ENCODE results near the gene WRAP73. TPM values are rescaled to one million over a fixed set of nuclear protein-coding genes. Genes with fewer than 3 reads are reported as not detected.
A peak's percentile ranks its signal among the peaks of the same experiment; 100 is the strongest.

The WRAP73 gene
- polyA plus RNA-seq, 3 donors: 26.1 to 64.9 (median 33.2) TPM

DNA sequence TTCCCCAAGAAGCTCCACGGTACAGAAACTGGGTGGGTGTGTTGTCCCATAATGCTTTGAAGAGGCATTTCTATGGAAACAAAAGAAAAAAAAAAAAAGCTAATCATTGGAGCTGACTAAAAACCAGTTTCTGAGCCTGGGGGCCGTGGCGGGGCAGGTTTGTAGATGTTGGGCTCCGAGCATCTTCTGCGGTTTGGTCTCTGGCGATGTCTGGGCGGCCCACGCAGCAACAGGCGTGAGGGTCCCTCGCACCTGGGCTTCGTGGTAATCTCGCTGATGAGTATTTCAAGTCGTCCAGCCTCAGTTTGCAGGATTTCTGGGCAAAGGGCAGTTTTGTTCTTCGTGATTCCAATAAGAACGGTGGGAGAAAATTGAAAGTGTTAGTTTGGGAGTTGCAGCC, 9.2 kb upstream of the WRAP73 start:
- TF ChIP-seq CTCF (IDR thresholded peaks at IDR 0.05): no peak
- no peaks in the 10 kb centered on the region for H3K36me3 Mint-ChIP-seq
- Histone ChIP-seq H2AFZ (ENCODE audit: insufficient read depth, low read depth, low read length, poor library complexity, severe bottlenecking) (no peak overlapping the region), H3K4me3 (replicated peaks in 1 of 3; ENCODE audit: low read depth in 2 of 3, low read length in 3 of 3) (no peak overlapping the region), H3K4me2 (replicated peaks; ENCODE audit: extremely low read depth, low read length, poor library complexity, severe bottlenecking) (no peak overlapping the region), H3K36me3 (replicated peaks in 1 of 2; ENCODE audit: control insufficient read depth in 1 of 2, insufficient read depth in 2 of 2, low read length in 2 of 2) (no peaks in the 10 kb centered on the region), H3K4me1 (ENCODE audit: control insufficient read depth in 1 of 2, insufficient read depth in 2 of 2, low read length in 2 of 2) (no peaks in the 10 kb centered on the region), H3K9ac (ENCODE audit: insufficient read depth, low read length, poor library complexity, severe bottlenecking) (no peak overlapping the region), H3K27ac (ENCODE audit: low read depth in 1 of 2, low read length in 2 of 2) (no peak overlapping the region), H3K9me3 (replicated peaks in 1 of 2; ENCODE audit: control insufficient read depth in 1 of 2, insufficient read depth in 1 of 2, low read length in 2 of 2) (no peaks in the 10 kb centered on the region), H4K20me1 (ENCODE audit: insufficient read depth, low read length) (no peaks in the 10 kb centered on the region), H3K79me2 (ENCODE audit: insufficient read depth, low read length) (no peaks in the 10 kb centered on the region), H3K27me3 (ENCODE audit: control insufficient read depth in 2 of 2, insufficient read depth in 2 of 2, low read length in 2 of 2) (peaks cover 7 to 37% of the 10 kb centered on the region in 2 donors)
- peaks cover 29 to 58% (median 39%) of the 10 kb centered on the region in 3 donors for H3K27me3 Mint-ChIP-seq (ENCODE audit: low read depth in 3 of 3)
- H3K4me1 Mint-ChIP-seq: no peaks in the 10 kb centered on the region
- H3K27ac Mint-ChIP-seq: peak overlapping the region in 1 of 7 donors; percentile 30
- WGBS (ENCODE audit: insufficient coverage): 92% methylated on average over 13 of the region's 15 CpGs
- DNase-seq: no peak
- H3K4me3 Mint-ChIP-seq: peak overlapping the region in 1 of 2 donors; percentile 52
- intact Hi-C loops (cut with micrococcal nuclease): loop anchor here in 1 of 2 donors (10.0 kb wide), 1 partner anchor 236 kb away; no protein-coding TSS in a partner anchor
- peaks cover 0 to 3% (median 0%) of the 10 kb centered on the region in 7 donors for H3K9me3 Mint-ChIP-seq

DNA sequence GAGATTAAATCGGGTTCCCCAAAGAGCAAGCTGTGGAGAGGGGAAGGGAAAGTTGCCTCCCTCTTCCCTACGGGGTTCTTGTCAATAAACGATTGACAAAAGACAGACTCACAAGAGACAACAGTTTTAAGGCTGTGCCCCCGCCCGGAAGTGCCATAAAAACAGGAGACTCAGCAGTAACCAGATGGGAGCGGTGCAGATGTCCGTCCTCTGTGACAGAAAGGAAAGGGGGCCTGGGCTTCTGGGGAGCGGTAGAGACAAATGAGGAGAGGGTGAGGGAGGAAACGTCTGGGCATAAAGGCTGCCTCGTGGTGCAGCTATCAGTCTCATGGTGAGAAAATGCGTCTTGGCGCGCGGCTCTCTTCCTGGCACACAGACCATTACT, 8.3 kb upstream of the WRAP73 start:
- peaks cover 0 to 3% (median 0%) of the 10 kb centered on the region in 7 donors for H3K9me3 Mint-ChIP-seq
- Histone ChIP-seq H3K79me2 (ENCODE audit: insufficient read depth, low read length) (no peaks in the 10 kb centered on the region), H4K20me1 (ENCODE audit: insufficient read depth, low read length) (no peaks in the 10 kb centered on the region), H3K27ac (ENCODE audit: low read depth in 1 of 2, low read length in 2 of 2) (no peak overlapping the region), H3K4me3 (replicated peaks in 1 of 3; ENCODE audit: low read depth in 2 of 3, low read length in 3 of 3) (no peak overlapping the region), H3K36me3 (replicated peaks in 1 of 2; ENCODE audit: control insufficient read depth in 1 of 2, insufficient read depth in 2 of 2, low read length in 2 of 2) (no peaks in the 10 kb centered on the region), H3K4me1 (ENCODE audit: control insufficient read depth in 1 of 2, insufficient read depth in 2 of 2, low read length in 2 of 2) (peaks cover 0 to under 1% of the 10 kb centered on the region in 2 donors), H3K9ac (ENCODE audit: insufficient read depth, low read length, poor library complexity, severe bottlenecking) (no peak overlapping the region), H3K9me3 (replicated peaks in 1 of 2; ENCODE audit: control insufficient read depth in 1 of 2, insufficient read depth in 1 of 2, low read length in 2 of 2) (peaks cover 0 to 5% of the 10 kb centered on the region in 2 donors), H2AFZ (ENCODE audit: insufficient read depth, low read depth, low read length, poor library complexity, severe bottlenecking) (no peak overlapping the region), H3K27me3 (ENCODE audit: control insufficient read depth in 2 of 2, insufficient read depth in 2 of 2, low read length in 2 of 2) (peaks cover 14 to 45% of the 10 kb centered on the region in 2 donors), H3K4me2 (replicated peaks; ENCODE audit: extremely low read depth, low read length, poor library complexity, severe bottlenecking) (no peak overlapping the region)
- no peak for DNase-seq
- H3K36me3 Mint-ChIP-seq: no peaks in the 10 kb centered on the region
- peaks cover 37 to 63% (median 48%) of the 10 kb centered on the region in 3 donors for H3K27me3 Mint-ChIP-seq (ENCODE audit: low read depth in 3 of 3)
- intact Hi-C loops (cut with micrococcal nuclease): loop anchor here in 1 of 2 donors (10.0 kb wide), 1 partner anchor 237 kb away; no protein-coding TSS in a partner anchor
- no peak overlapping the region for H3K27ac Mint-ChIP-seq
- H3K4me3 Mint-ChIP-seq: peak overlapping the region in 1 of 2 donors; percentile 68
- WGBS (ENCODE audit: insufficient coverage): 67% methylated on average over 3 of the region's 14 CpGs
- H3K4me1 Mint-ChIP-seq: peaks cover 1% of the 10 kb centered on the region
- TF ChIP-seq CTCF (IDR thresholded peaks at IDR 0.05): no peak

Measured in CD14-positive monocyte (primary cell).